ENCODE results near the gene RBM23.

Gene RBM23

GRCh38 chr14:22845103-22845394 lies 73.9 kb downstream of the RBM23 start:
- Histone ChIP-seq H3K27me3 (no peaks in the 10 kb centered on the region), H3K27ac (peak overlapping the region; percentile 92 to 97), H3K4me3 (no peak overlapping the region), H3K9me3 (no peaks in the 10 kb centered on the region), H3K36me3 (peaks cover 56 to 63% (median 61%) of the 10 kb centered on the region in 3 donors), H3K4me1 (peaks cover 8 to 81% (median 60%) of the 10 kb centered on the region in 4 donors)
- DNase-seq = no peak
- TF ChIP-seq, protein P1, sequence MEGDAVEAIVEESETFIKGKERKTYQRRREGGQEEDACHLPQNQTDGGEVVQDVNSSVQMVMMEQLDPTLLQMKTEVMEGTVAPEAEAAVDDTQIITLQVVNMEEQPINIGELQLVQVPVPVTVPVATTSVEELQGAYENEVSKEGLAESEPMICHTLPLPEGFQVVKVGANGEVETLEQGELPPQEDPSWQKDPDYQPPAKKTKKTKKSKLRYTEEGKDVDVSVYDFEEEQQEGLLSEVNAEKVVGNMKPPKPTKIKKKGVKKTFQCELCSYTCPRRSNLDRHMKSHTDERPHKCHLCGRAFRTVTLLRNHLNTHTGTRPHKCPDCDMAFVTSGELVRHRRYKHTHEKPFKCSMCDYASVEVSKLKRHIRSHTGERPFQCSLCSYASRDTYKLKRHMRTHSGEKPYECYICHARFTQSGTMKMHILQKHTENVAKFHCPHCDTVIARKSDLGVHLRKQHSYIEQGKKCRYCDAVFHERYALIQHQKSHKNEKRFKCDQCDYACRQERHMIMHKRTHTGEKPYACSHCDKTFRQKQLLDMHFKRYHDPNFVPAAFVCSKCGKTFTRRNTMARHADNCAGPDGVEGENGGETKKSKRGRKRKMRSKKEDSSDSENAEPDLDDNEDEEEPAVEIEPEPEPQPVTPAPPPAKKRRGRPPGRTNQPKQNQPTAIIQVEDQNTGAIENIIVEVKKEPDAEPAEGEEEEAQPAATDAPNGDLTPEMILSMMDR (IDR thresholded peaks at IDR 0.05) = no peak
- intact Hi-C loops (cut with DNase I; ENCODE audit: low total_unique reads) = no loop called here

DNA sequence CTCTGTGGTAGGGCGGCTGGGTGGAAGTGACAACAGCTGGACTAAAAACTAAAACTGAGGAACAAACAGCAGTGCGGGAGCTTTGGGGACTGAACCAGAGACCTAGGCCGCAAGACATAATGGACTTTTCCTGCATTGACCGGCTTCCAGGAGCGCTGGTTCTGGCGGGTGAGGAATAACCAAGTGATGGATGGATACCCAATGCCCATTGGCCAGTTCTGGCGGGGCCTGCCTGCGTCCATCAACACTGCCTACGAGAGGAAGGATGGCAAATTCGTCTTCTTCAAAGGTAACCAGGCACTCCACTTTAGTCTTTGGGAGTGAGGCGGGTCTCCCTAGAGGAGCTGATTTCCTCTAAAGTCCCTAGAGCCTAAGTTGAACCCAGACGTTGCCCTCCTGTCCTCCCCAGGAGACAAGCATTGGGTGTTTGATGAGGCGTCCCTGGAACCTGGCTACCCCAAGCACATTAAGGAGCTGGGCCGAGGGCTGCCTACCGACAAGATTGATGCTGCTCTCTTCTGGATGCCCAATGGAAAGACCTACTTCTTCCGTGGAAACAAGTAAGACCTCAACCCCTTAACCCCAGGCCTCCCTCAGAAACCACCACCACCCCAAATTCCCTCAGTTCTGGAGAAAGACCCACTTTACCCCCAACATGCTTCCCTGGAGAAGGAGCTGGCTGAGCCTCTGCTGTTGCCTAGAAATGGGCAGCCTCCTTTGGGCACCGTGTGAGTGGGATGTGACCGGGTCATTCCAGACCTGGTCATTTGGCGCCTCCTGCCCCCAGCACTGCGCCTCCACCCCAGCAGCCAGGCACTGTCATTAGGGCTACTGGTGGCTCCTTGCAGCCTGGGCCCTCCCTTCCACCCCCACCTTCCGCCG lies 74.5 kb downstream of the RBM23 start:
- intact Hi-C loops (cut with DNase I; ENCODE audit: low total_unique reads) = loop anchor here (5.0 kb wide), 1 partner anchor 138 kb away; the partner anchor contains the start of gene AJUBA
- Histone ChIP-seq H3K36me3 (peaks cover 56 to 63% (median 61%) of the 10 kb centered on the region in 3 donors), H3K4me1 (peaks cover 8 to 81% (median 57%) of the 10 kb centered on the region in 4 donors), H3K27ac (peak overlapping the region; percentile 92 to 97), H3K4me3 (no peak overlapping the region), H3K27me3 (no peaks in the 10 kb centered on the region), H3K9me3 (no peaks in the 10 kb centered on the region)
- TF ChIP-seq, protein P1 (IDR thresholded peaks at IDR 0.05) = no peak
- peak in 1 of 2 donors; percentile 60 for DNase-seq
